ENCODE results near the gene NCKAP1. TPM values are rescaled to one million over a fixed set of nuclear protein-coding genes. Genes with fewer than 3 reads are reported as not detected.
A peak's percentile ranks its signal among the peaks of the same experiment; 100 is the strongest.

NCKAP1 gene
- total and polyA plus RNA-seq, 10 donors, result 8.9 to 62.5 (median 49.3) TPM

DNA sequence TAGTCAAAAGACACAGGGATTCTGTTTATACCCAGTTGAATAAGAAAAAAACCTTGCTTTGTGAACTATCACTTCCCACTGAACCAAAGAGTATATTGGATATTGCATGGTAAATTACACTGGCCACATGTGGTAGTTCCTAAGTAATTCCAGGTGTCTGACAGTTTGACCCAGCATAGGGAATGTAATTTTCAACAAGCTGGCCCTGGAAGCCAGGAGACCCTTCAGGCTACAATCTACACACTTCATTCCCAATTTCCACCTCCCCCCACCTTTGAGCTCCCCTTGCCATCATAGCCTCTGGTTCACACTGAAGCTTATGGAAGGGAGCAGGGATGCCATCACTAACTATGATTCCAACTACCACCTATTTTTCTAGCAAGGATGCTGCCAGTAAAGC lies 174.6 kb downstream of the NCKAP1 start:
- Histone ChIP-seq H3K4me3 (peak overlapping the region in 1 of 8 donors; percentile 68), H3K27me3 (replicated peaks in 1 of 7) (peaks cover 0 to 47% (median 22%) of the 10 kb centered on the region in 7 donors), H3K9me3 (no peaks in the 10 kb centered on the region), H3K4me1 (peaks cover 5 to 26% (median 22%) of the 10 kb centered on the region in 6 donors), H3K27ac (peak overlapping the region in 1 of 8 donors; percentile 52), H3K36me3 (no peaks in the 10 kb centered on the region)
- TF ChIP-seq, protein P1, sequence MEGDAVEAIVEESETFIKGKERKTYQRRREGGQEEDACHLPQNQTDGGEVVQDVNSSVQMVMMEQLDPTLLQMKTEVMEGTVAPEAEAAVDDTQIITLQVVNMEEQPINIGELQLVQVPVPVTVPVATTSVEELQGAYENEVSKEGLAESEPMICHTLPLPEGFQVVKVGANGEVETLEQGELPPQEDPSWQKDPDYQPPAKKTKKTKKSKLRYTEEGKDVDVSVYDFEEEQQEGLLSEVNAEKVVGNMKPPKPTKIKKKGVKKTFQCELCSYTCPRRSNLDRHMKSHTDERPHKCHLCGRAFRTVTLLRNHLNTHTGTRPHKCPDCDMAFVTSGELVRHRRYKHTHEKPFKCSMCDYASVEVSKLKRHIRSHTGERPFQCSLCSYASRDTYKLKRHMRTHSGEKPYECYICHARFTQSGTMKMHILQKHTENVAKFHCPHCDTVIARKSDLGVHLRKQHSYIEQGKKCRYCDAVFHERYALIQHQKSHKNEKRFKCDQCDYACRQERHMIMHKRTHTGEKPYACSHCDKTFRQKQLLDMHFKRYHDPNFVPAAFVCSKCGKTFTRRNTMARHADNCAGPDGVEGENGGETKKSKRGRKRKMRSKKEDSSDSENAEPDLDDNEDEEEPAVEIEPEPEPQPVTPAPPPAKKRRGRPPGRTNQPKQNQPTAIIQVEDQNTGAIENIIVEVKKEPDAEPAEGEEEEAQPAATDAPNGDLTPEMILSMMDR (IDR thresholded peaks at IDR 0.05 in 8 of 11, conservative IDR thresholded peaks at IDR 0.05 in 3 of 11), result no peak
- TF ChIP-seq POLR2A (IDR thresholded peaks at IDR 0.05), result no peak
- no peak for TF ChIP-seq POLR2AphosphoS5 (IDR thresholded peaks at IDR 0.05)
- DNase-seq, result no peak
- intact Hi-C loops (cut with DNase I; ENCODE audit: low total_unique reads), result no loop called here

DNA sequence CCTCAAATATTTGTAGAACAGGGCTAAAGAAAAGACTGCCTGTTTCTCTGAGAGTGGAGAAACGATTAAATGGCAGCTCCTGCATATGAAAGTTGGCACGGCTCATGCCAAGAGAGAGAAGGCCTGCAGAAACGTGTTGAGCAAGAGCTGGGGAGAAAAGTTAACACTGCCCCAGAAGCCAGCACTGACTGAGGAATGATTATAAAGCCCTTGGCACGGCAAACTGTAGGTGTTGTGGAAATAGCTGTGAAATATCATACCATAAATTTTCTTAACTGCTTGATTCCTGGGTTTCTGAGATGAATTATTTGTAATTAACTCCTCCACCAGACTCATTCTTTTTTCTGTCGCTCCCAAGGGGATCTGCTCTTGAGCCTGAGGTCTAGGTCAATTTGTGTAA lies 176.2 kb downstream of the NCKAP1 start:
- WGBS, 5 donors, result 57 to 75% (median 70%) methylated on average over 5 of the region's 5 CpGs
- intact Hi-C loops (cut with DNase I; ENCODE audit: low total_unique reads), result no loop called here
- TF ChIP-seq POLR2A (IDR thresholded peaks at IDR 0.05) (no peak), POLR2AphosphoS5 (IDR thresholded peaks at IDR 0.05) (no peak)
- TF ChIP-seq, protein P1 (IDR thresholded peaks at IDR 0.05 in 8 of 11, conservative IDR thresholded peaks at IDR 0.05 in 3 of 11), result no peak
- DNase-seq, result no peak
- H3K27me3 ChIP-seq (replicated peaks in 1 of 7), result peaks cover 0 to 37% (median 14%) of the 10 kb centered on the region in 7 donors
- H3K36me3 ChIP-seq, result no peaks in the 10 kb centered on the region
- no peak overlapping the region for H3K4me3 ChIP-seq
- peak overlapping the region in 4 of 8 donors; percentile 2 to 52 (median 18) for H3K27ac ChIP-seq
- H3K4me1 ChIP-seq, result peaks cover 3 to 13% (median 12%) of the 10 kb centered on the region in 6 donors
- H3K9me3 ChIP-seq, result no peaks in the 10 kb centered on the region

DNA sequence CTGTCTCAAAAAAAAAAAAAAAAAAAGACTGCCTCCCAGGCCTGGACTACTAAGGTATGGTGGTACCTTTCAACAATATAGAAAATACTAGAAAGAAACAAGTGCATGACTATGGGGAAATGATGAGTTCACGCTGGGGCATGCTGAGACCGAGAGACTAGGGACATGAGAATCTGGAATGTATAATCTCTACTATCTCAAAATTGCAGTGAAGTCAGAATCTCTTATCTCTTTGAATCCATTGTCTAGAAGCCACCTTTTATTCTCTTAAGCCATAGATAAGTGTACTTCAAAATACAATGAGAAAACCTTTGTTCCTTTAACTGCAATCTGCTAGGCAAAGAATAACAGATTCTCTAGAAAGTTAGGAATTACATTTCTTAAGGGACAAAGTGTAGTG lies 177.4 kb downstream of the NCKAP1 start:
- H3K4me3 ChIP-seq, result no peak overlapping the region
- H3K4me1 ChIP-seq, result peaks cover 0 to 1% (median 0%) of the 10 kb centered on the region in 6 donors
- H3K9me3 ChIP-seq, result no peaks in the 10 kb centered on the region
- H3K27ac ChIP-seq, result peak overlapping the region in 1 of 8 donors; percentile 39
- 83 to 96% (median 94%) methylated on average over 2 of the region's 2 CpGs for WGBS, 5 donors
- no peak for DNase-seq
- TF ChIP-seq, protein P1 (IDR thresholded peaks at IDR 0.05 in 8 of 11, conservative IDR thresholded peaks at IDR 0.05 in 3 of 11), result no peak
- TF ChIP-seq POLR2AphosphoS5 (IDR thresholded peaks at IDR 0.05) (no peak), POLR2A (IDR thresholded peaks at IDR 0.05) (no peak)
- H3K36me3 ChIP-seq, result no peaks in the 10 kb centered on the region
- intact Hi-C loops (cut with DNase I; ENCODE audit: low total_unique reads), result no loop called here
- peaks cover 0 to 24% (median 2%) of the 10 kb centered on the region in 7 donors for H3K27me3 ChIP-seq (replicated peaks in 1 of 7)

Small RNA genes lying within 50 kb of the gene (small RNA-seq; reads per million reads assigned to genes)
- gene RF00019 (0 reads per million in 4 donors), gene RF00599 (0 reads per million in 4 donors), gene RNU6-1122P (0 reads per million in 4 donors)

Other genes starting within 250 kb of the NCKAP1 start
- 10 to 100 TPM; 27.3 to 55.1 (median 38.2) TPM for gene FRZB, start 171.8 kb downstream of the NCKAP1 start, total RNA-seq
- gene FRZB, start 171.8 kb downstream of the NCKAP1 start, polyA plus RNA-seq, result 10 to 100 TPM in 2 of 3 donors, 1 to 10 TPM in 1; 9.5 to 15.2 (median 13.5) TPM
- gene DUSP19, start 40.3 kb upstream of the NCKAP1 start, total RNA-seq, result 1 to 10 TPM; 3.2 to 5.8 (median 4.8) TPM
- 1 to 10 TPM in 1 of 3 donors, under 1 TPM in 2; 0.78 to 2.4 (median 0.88) TPM for gene DUSP19, start 40.3 kb upstream of the NCKAP1 start, polyA plus RNA-seq
- gene NUP35, start 86.0 kb upstream of the NCKAP1 start, total RNA-seq, result 10 to 100 TPM; 11.6 to 19.0 (median 16.4) TPM
- 1 to 10 TPM; 6.3 to 8.5 (median 7.9) TPM for gene NUP35, start 86.0 kb upstream of the NCKAP1 start, polyA plus RNA-seq